IPS-NIHi11 (cell line): Measurements from ENCODE around the gene NECTIN2.
"Not testable (repeated sequence)": the region's sequence is repeated elsewhere in the genome, so short reads cannot be mapped to it uniquely, and the experiment has no call there.

Experiments
- DNase-seq: peaks from one replicate; pipeline ENCODE4 v3.0.0; 2012; ENCODE audit warnings: mixed read lengths, low spot score

Gene NECTIN2

GRCh38 chr19:44817725-44818465 lies 28.2 kb upstream of the NECTIN2 start:
- no peak for DNase-seq

GRCh38 chr19:44818466-44819031 lies 27.5 kb upstream of the NECTIN2 start:
- DNase-seq, result no peak

GRCh38 chr19:44819246-44819832 lies 26.8 kb upstream of the NECTIN2 start:
- no peak for DNase-seq

- DNase-seq, result peak; percentile 35
Observed at GRCh38 chr19:44820648-44821609, 25.2 kb upstream of the NECTIN2 start.

- no peak for DNase-seq
Observed at GRCh38 chr19:44822177-44822576, 23.9 kb upstream of the NECTIN2 start.

GRCh38 chr19:44822670-44823372 lies 23.3 kb upstream of the NECTIN2 start:
- DNase-seq, result no peak

GRCh38 chr19:44823373-44823698 lies 22.8 kb upstream of the NECTIN2 start:
- no peak for DNase-seq

GRCh38 chr19:44824761-44825160 lies 21.3 kb upstream of the NECTIN2 start:
- DNase-seq, result no peak

- not testable (repeated sequence) for DNase-seq
Observed at GRCh38 chr19:44832875-44833274, 13.2 kb upstream of the NECTIN2 start.

GRCh38 chr19:44834399-44834798 lies 11.7 kb upstream of the NECTIN2 start:
- DNase-seq, result not testable (repeated sequence)

- no peak for DNase-seq
Observed at GRCh38 chr19:44839276-44839675, 6.8 kb upstream of the NECTIN2 start.

- DNase-seq, result no peak
Observed at GRCh38 chr19:44840811-44841210, 5.3 kb upstream of the NECTIN2 start.

- no peak for DNase-seq
Observed at GRCh38 chr19:44841231-44841630, 4.9 kb upstream of the NECTIN2 start.

GRCh38 chr19:44845286-44845611 lies 848 bp upstream of the NECTIN2 start:
- no peak for DNase-seq

GRCh38 chr19:44846455-44847143 lies 502 bp downstream of the NECTIN2 start:
- peak; percentile 75 for DNase-seq

- no peak for DNase-seq
Observed at GRCh38 chr19:44847144-44848035, 1.3 kb downstream of the NECTIN2 start.

- DNase-seq, result no peak
Observed at GRCh38 chr19:44848036-44848811, 2.1 kb downstream of the NECTIN2 start.

GRCh38 chr19:44848812-44849447 lies 2.8 kb downstream of the NECTIN2 start:
- DNase-seq, result no peak

- DNase-seq, result no peak
Observed at GRCh38 chr19:44850641-44851109, 4.6 kb downstream of the NECTIN2 start.
